GM18511 (cell line): ENCODE results near the gene RANBP17.
"Not testable (repeated sequence)": the region's sequence is repeated elsewhere in the genome, so short reads cannot be mapped to it uniquely, and the experiment has no call there.

Source experiments
- ATAC-seq: cut with Tn5 transposase; IDR thresholded peaks from one replicate; pipeline ENCODE4 v1.9.1; 2021; ENCODE audit warnings: mild to moderate bottlenecking, moderate library complexity; ENCODE audit not compliant: unreplicated experiment

The RANBP17 gene

GRCh38 chr5:170937914-170938313 is 76.1 kb downstream of the RANBP17 start:
- ATAC-seq = no peak

GRCh38 chr5:170939178-170939577 is 77.4 kb downstream of the RANBP17 start:
- ATAC-seq = no peak

- ATAC-seq = no peak
These were observed 80.0 kb downstream of the RANBP17 start for GRCh38 chr5:170941788-170942187.

GRCh38 chr5:170945275-170945674 is 83.5 kb downstream of the RANBP17 start:
- no peak for ATAC-seq

- ATAC-seq = no peak
These were observed 98.7 kb downstream of the RANBP17 start for GRCh38 chr5:170960567-170960966.

GRCh38 chr5:170963521-170963920 is 101.7 kb downstream of the RANBP17 start:
- no peak for ATAC-seq

GRCh38 chr5:170974461-170974860 is 112.6 kb downstream of the RANBP17 start:
- no peak for ATAC-seq

- not testable (repeated sequence) for ATAC-seq
These were observed 118.4 kb downstream of the RANBP17 start for GRCh38 chr5:170980261-170980660.

- ATAC-seq = no peak
These were observed 123.7 kb downstream of the RANBP17 start for GRCh38 chr5:170985486-170985885.

- ATAC-seq = no peak
These were observed 124.8 kb downstream of the RANBP17 start for GRCh38 chr5:170986598-170986997.

- no peak for ATAC-seq
These were observed 131.7 kb downstream of the RANBP17 start for GRCh38 chr5:170993476-170993875.

- ATAC-seq = no peak
These were observed 148.3 kb downstream of the RANBP17 start for GRCh38 chr5:171010086-171010485.

GRCh38 chr5:171010816-171011215 is 149.0 kb downstream of the RANBP17 start:
- no peak for ATAC-seq

- no peak for ATAC-seq
These were observed 161.7 kb downstream of the RANBP17 start for GRCh38 chr5:171023508-171023907.

- no peak for ATAC-seq
These were observed 162.3 kb downstream of the RANBP17 start for GRCh38 chr5:171024084-171024483.

- ATAC-seq = no peak
These were observed 167.6 kb downstream of the RANBP17 start for GRCh38 chr5:171029401-171029800.

- no peak for ATAC-seq
These were observed 170.2 kb downstream of the RANBP17 start for GRCh38 chr5:171031977-171032376.

- ATAC-seq = no peak
These were observed 170.7 kb downstream of the RANBP17 start for GRCh38 chr5:171032435-171032973.

- ATAC-seq = not testable (repeated sequence)
These were observed 180.1 kb downstream of the RANBP17 start for GRCh38 chr5:171041893-171042292.

- no peak for ATAC-seq
These were observed 189.1 kb downstream of the RANBP17 start for GRCh38 chr5:171050916-171051315.

GRCh38 chr5:171055875-171056454 is 194.1 kb downstream of the RANBP17 start:
- no peak for ATAC-seq

GRCh38 chr5:171067540-171068130 is 205.8 kb downstream of the RANBP17 start:
- no peak for ATAC-seq

- ATAC-seq = no peak
These were observed 212.9 kb downstream of the RANBP17 start for GRCh38 chr5:171074747-171075146.
